ENCODE data around the gene ACP1. TPM values are rescaled to one million over a fixed set of nuclear protein-coding genes. Genes with fewer than 3 reads are reported as not detected.

The ACP1 gene
- total RNA-seq, 1 donor: 71.7 TPM

GRCh38 chr2:244547-244946 is 20.2 kb upstream of the ACP1 start:
- H3K4me3 ChIP-seq (ENCODE audit: low read depth, low read length): no peak overlapping the region
- no peak for TF ChIP-seq CTCF (IDR thresholded peaks at IDR 0.05; ENCODE audit: insufficient read depth, low read depth, low read length)
- DNase-seq (ENCODE audit: low read depth): no peak

GRCh38 chr2:246489-247144 is 18.1 kb upstream of the ACP1 start:
- DNase-seq (ENCODE audit: low read depth): peak; percentile 74
- no peak overlapping the region for H3K4me3 ChIP-seq (ENCODE audit: low read depth, low read length)
- TF ChIP-seq CTCF (IDR thresholded peaks at IDR 0.05; ENCODE audit: insufficient read depth, low read depth, low read length): peak; percentile 51

GRCh38 chr2:248724-249123 is 16.0 kb upstream of the ACP1 start:
- no peak overlapping the region for H3K4me3 ChIP-seq (ENCODE audit: low read depth, low read length)
- TF ChIP-seq CTCF (IDR thresholded peaks at IDR 0.05; ENCODE audit: insufficient read depth, low read depth, low read length): no peak
- no peak for DNase-seq (ENCODE audit: low read depth)

- no peak for TF ChIP-seq CTCF (IDR thresholded peaks at IDR 0.05; ENCODE audit: insufficient read depth, low read depth, low read length)
- no peak for DNase-seq (ENCODE audit: low read depth)
- H3K4me3 ChIP-seq (ENCODE audit: low read depth, low read length): no peak overlapping the region
Observed at GRCh38 chr2:249538-250042, 15.2 kb upstream of the ACP1 start.

- no peak overlapping the region for H3K4me3 ChIP-seq (ENCODE audit: low read depth, low read length)
- no peak for TF ChIP-seq CTCF (IDR thresholded peaks at IDR 0.05; ENCODE audit: insufficient read depth, low read depth, low read length)
Observed at GRCh38 chr2:252001-252602, 12.6 kb upstream of the ACP1 start.

DNA sequence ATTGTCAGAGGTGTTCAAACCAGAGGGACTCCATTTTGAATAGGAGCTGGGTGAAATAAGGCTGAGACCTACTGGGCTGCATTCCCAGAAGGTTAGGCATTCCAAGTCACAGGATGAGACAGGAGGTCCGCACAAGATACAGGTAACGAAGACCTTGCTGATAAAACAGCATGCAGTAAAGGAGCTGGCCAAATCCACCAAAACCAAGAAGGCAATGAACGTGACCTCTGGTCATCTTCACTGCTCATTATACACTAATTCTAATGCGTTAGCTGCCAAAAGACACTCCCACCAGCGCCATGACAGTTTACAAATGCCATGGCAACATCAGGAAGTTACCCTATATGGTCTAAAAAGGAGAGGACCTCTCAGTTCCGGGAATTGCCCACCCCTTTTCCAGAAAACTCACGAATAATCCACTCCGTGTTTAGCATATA is 11.5 kb upstream of the ACP1 start:
- DNase-seq (ENCODE audit: low read depth): no peak
- H3K4me3 ChIP-seq (ENCODE audit: low read depth, low read length): no peak overlapping the region
- TF ChIP-seq CTCF (IDR thresholded peaks at IDR 0.05; ENCODE audit: insufficient read depth, low read depth, low read length): no peak

More at GRCh38 chr2:252001-252602, 12.6 kb upstream of the ACP1 start:
- peak; percentile 86 for DNase-seq (ENCODE audit: low read depth)

Data from fibroblast of villous mesenchyme (primary cell).